Neuron (in vitro differentiated cells): Measurements from ENCODE around the gene KRT12.
A peak's percentile ranks its signal among the peaks of the same experiment; 100 is the strongest.
"Not testable (repeated sequence)": the region's sequence is repeated elsewhere in the genome, so short reads cannot be mapped to it uniquely, and the experiment has no call there.

Experiments
- H2AFZ ChIP-seq: one replicate; pipeline ENCODE4 v1.6.1; 2013; ENCODE audit warnings: low read depth, mild to moderate bottlenecking, inconsistent platforms, low read length, moderate library complexity
- H3K27me3 ChIP-seq: one replicate; pipeline ENCODE4 v1.6.1; 2013; ENCODE audit warnings: low read length; ENCODE audit not compliant: insufficient read depth
- H3K36me3 ChIP-seq: one replicate; pipeline ENCODE4 v1.6.1; 2013; ENCODE audit warnings: low read length; ENCODE audit not compliant: insufficient read depth
- H3K4me1 ChIP-seq: one replicate; pipeline ENCODE4 v1.6.1; 2013; ENCODE audit warnings: low read length; ENCODE audit not compliant: insufficient read depth
- H3K4me3 ChIP-seq: 2 replicates; pipeline ENCODE4 v1.5.1; 2013; ENCODE audit warnings: mild to moderate bottlenecking, low read length, moderate library complexity
- H3K9me3 ChIP-seq: one replicate; pipeline ENCODE4 v1.6.1; 2013; ENCODE audit warnings: low read length

The KRT12 gene

DNA sequence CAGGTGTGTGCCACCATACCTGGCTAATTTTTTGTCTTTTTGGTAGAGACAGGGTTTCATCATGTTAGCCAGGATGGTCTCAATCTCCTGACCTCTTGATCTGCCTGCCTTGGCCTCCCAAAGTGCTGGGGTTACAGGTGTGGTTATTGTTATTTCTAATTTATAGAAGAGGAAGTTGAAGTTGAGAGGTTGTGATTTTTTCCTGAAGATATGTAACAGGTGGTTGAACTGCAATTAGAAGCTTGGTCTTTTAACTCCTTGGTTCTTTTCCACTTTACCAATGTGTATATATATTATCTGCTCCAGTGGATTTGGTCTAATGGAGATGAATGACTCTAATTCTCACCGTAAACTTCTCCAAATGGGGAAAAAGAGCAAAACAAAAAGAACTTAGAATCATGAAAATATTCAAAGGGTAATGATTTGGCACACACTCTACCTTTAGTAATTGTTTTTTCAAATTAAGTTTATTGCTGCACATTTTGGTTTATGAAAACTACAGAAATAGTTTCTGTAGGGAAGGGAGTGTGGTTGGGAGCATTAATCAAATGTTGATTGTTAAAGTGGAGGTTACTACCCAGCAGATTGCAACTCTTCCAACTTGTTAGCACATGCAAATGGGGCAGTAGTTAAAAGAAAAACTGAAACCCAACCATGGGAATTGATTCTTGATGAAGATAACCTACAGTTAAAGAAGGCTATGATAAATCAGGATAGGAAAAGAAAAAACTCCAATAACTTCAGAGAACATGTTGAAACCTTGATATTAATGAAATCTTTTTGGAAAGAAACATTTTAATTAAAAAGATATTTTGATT is 42.8 kb downstream of the KRT12 start:
- Histone ChIP-seq H3K4me1 (peaks cover 4% of the 10 kb centered on the region), H3K36me3 (peaks cover 3% of the 10 kb centered on the region), H3K4me3 (no peak overlapping the region), H3K27me3 (no peaks in the 10 kb centered on the region), H2AFZ (no peak overlapping the region), H3K9me3 (no peaks in the 10 kb centered on the region)

DNA sequence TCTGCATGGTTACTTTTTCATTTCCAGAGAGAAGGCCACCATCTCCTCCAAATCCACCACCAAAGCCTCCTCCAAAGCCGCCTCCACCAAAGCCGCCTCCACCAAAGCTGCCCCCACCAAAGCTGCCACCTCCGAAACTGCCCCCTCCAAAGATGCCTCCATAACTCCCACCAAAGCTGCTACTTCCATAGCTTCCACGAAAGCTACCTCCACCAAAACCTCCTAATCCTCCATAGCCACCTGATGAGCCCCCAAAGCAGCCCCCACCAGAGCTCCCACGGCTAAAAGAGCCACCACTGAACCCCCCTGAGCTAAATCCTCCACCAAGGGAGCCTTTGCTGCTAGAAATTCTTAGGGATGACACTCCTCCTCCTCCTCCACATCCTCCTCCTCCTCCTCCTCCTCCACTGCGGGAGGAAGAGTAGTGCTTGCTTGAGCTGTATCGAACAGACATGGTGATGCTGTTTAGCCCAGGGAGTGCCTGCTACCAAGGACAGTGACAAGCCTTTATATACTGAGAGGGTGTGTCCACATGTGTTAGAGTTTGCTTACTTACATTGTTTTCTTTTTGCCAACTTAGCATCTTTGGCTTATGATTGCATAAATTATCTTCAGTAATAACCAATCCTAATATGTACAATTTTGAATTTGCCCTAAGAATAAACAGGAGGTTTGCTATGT is 44.8 kb downstream of the KRT12 start, which contains the start of gene KRT10:
KRT10 (minus strand) TSS at position 483 of the 681 bp plus-strand sequence; CDS start at position 454, 29 bp downstream.
- H3K4me1 ChIP-seq, result peaks cover 9% of the 10 kb centered on the region
- no peaks in the 10 kb centered on the region for H3K27me3 ChIP-seq
- peaks cover 8% of the 10 kb centered on the region for H3K36me3 ChIP-seq
- no peak within 1 kb of the TSS for H2AFZ ChIP-seq
- no peaks in the 10 kb centered on the region for H3K9me3 ChIP-seq
- no peak within 1 kb of the TSS for H3K4me3 ChIP-seq

DNA sequence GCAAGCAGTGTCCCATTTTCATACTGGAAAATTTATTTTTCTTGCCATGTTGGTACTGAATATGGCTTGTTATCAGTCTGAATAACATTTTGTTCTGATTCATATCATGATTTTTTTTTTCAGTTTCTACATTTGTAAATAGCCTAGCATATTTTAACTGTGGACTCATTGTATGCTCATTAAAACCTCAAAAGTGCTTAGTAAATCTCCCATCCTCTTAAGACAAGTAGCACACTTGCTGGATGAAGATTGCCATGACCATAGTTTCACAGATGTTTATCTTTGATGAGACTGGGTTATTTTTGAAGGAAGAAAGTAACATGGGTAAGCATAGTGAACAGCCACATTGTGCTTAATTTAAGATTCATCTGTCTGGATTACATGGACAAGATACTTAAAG is 45.5 kb downstream of the KRT12 start:
- Histone ChIP-seq H3K4me3 (no peak overlapping the region), H3K9me3 (no peaks in the 10 kb centered on the region), H3K4me1 (peaks cover 9% of the 10 kb centered on the region), H3K27me3 (no peaks in the 10 kb centered on the region), H3K36me3 (peaks cover 15% of the 10 kb centered on the region), H2AFZ (no peak overlapping the region)

DNA sequence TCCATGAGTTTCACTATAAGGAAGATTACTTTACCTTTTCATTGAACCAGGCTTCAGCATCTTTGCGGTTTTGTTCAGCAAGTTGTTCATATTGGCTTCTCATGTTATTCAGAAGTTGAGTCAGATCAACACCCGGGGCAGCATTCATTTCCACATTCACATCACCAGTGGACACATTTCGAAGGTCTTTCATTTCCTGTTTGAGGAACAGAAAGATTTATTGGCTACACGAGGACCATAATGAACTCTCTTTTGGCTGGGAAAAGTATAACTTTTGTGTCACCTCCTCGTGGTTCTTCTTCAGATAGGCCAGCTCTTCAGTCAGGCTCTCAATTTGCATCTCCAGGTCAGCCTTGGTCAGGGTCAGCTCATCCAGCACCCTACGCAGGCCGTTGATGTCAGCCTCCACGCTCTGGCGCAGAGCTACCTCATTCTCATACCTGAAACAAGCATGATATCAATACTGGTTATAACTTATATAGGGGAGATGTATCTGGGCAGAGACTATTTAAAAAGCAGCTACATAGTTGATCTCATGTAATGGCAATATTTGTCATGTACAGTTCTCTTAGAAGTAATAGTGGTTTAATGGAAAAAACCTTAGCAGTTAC is 46.7 kb downstream of the KRT12 start:
- peaks cover 16% of the 10 kb centered on the region for H3K36me3 ChIP-seq

DNA sequence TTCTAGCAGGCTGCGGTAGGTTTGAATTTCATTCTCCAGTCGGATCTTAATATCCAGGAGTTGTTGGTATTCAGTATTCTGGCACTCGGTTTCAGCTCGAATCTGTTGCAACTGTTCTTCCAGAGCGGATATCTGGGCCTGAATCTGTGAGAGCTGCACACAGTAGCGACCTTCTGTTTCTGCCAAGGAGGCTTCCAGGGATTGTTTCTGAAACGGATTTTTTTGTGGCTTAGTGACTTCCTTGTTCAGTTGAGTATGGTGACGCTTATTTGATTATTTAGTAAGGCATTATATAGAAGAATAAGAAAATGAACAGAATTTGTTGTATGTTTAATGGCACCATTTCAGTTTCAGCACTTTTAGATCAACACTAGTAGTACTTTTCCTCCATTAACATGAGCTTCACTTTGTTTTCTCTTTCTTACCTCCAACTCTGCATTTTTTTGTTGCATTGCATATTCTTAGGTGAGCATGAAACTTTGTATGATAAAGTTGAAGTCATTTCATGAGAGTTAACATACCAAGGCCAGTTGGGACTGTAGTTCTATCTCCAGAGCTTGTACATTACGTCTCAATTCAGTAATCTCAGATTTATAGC is 47.4 kb downstream of the KRT12 start:
- Histone ChIP-seq H3K4me3 (peak overlapping the region; percentile 99), H3K36me3 (peaks cover 16% of the 10 kb centered on the region), H2AFZ (peak overlapping the region; percentile 98), H3K27me3 (no peaks in the 10 kb centered on the region), H3K4me1 (peaks cover 9% of the 10 kb centered on the region), H3K9me3 (no peaks in the 10 kb centered on the region)

More for the DNA sequence above, 46.7 kb downstream of the KRT12 start:
- no peaks in the 10 kb centered on the region for H3K9me3 ChIP-seq
- no peak overlapping the region for H2AFZ ChIP-seq
- no peaks in the 10 kb centered on the region for H3K27me3 ChIP-seq
- H3K4me1 ChIP-seq, result peaks cover 9% of the 10 kb centered on the region
- H3K4me3 ChIP-seq, result peak overlapping the region; percentile 99

DNA sequence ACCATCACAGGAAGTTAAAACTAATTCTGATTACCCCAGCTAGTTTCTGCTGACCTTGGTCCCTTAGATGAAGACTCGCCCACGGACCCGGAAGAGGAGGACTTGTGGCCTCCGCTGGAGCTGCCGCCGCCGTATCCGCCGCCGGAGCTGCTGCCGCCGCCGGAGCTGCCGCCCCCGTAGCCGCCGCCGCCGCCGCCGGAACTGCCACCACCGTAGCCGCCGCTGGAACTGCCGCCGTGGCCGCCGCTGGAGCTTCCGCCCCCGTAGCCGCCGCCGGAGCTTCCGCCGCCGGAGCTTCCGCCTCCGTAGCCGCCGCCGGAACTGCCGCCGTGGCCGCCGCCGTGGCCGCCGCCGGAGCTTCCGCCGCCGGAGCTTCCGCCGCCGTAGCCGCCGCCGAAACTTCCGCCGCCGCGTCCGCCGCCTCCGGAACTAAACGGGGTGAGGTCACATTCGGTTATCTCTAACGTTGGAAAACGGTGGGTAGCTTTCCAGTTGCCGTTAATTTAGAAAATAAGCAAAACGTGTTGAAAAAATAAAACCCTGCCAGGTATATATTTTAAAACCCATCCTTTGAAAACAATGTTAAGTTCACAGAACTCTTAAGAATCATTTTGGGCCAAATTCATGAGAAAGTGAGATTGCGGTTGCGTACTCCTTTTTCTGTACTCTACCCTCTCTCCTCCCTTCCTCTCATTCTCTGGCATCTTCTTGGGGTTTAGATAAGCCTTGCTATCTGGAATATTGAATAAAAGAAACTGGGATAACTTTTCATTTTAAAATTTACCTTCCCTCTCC is 48.1 kb downstream of the KRT12 start:
- Histone ChIP-seq H3K27me3 (no peaks in the 10 kb centered on the region), H3K4me1 (peaks cover 9% of the 10 kb centered on the region), H3K36me3 (peaks cover 16% of the 10 kb centered on the region), H3K4me3 (peak overlapping the region; percentile 99), H3K9me3 (no peaks in the 10 kb centered on the region), H2AFZ (peak overlapping the region; percentile 98)

DNA sequence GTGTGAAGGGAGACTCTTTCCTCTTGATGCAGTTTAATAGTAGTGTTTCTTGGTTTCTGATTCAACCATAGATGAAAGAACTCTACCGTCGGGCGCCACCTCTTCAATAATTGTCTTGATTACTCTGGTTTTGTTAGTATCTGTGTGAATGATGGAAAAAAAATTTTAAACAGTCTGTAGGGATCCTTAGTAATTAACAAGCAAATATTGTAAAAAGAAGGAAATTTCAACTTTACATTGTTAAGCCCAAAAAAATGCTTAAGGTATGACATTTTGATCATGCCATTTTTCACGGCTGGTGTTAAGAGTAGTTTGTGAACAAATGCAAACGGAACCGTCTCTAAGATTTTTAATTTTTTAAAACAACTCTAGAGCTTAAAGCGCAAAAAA is 48.7 kb downstream of the KRT12 start:
- Histone ChIP-seq H3K27me3 (no peaks in the 10 kb centered on the region), H2AFZ (peak overlapping the region; percentile 98), H3K4me3 (peak overlapping the region; percentile 99), H3K9me3 (no peaks in the 10 kb centered on the region), H3K36me3 (peaks cover 16% of the 10 kb centered on the region), H3K4me1 (peaks cover 9% of the 10 kb centered on the region)

DNA sequence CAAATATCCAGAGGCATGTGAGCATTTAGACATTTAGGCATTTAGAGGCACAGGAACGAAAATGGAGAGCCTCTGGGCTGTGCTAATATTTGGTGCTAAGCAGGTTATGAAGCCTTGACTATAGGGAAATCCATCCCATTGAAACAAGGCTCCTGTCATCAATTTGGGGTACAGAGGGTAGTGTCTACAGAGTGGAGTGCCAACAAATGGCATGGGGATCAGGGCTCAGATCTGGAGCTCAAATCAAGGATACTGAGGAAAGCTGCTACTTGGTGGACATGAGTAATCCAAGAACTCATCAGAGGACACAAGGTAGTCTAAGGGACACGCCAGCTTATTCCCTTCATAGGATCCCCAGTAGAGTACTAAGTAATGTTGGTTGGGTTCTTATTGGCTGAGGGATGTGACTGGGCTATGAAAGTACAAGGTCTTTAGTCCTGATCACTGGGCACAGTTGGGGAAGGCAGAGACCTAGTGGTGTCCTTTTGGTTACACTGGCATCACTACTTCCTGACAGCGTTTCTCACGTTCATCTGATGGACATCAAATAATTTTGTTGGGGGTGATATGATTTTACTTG is 49.8 kb downstream of the KRT12 start:
- H3K4me3 ChIP-seq, result no peak overlapping the region
- no peak overlapping the region for H2AFZ ChIP-seq

DNA sequence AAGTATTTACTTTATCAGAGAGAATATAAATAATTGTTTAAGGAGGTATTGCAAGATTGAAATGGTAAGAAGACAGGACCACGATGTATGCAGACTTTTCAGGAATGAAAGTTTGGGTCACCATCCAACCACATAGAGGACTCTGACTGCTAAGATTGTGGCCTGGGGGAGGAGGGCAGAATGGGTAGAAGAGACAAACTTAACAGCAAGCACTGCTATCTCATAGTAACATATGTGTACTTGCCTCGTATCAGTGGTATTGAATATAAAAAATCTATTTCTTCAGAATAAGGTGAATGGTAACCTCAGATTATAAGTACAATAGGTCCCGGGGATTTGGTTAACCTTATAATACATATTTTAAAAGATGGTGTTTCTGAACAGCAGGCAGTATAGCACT is 50.5 kb downstream of the KRT12 start:
- Histone ChIP-seq H3K27me3 (no peaks in the 10 kb centered on the region), H3K36me3 (peaks cover 13% of the 10 kb centered on the region), H3K4me3 (no peak overlapping the region), H3K9me3 (no peaks in the 10 kb centered on the region), H3K4me1 (peaks cover 9% of the 10 kb centered on the region), H2AFZ (no peak overlapping the region)

More for the DNA sequence above, 49.8 kb downstream of the KRT12 start:
- peaks cover 13% of the 10 kb centered on the region for H3K36me3 ChIP-seq
- no peaks in the 10 kb centered on the region for H3K27me3 ChIP-seq
- no peaks in the 10 kb centered on the region for H3K9me3 ChIP-seq
- peaks cover 9% of the 10 kb centered on the region for H3K4me1 ChIP-seq

DNA sequence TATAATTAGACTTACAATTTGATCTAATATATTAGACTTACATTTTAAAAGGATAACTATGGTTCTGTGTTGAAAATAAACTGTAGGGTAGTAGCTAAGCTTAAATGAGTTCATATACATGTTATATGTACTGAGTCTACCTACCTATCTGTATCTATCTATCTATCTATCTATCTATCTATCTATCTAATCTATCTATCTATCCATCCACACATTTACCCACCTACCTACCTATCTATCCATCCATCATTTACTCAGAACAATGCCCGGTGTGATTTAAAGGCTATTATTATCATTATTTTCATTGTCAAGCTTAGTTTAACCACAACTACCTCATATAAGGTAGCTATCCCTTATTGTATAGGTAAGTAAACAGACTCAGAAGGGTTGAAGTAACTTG is 51.6 kb downstream of the KRT12 start:
- Histone ChIP-seq H3K27me3 (no peaks in the 10 kb centered on the region), H2AFZ (no peak overlapping the region), H3K4me3 (no peak overlapping the region), H3K4me1 (peaks cover 9% of the 10 kb centered on the region), H3K9me3 (no peaks in the 10 kb centered on the region), H3K36me3 (peaks cover 13% of the 10 kb centered on the region)

DNA sequence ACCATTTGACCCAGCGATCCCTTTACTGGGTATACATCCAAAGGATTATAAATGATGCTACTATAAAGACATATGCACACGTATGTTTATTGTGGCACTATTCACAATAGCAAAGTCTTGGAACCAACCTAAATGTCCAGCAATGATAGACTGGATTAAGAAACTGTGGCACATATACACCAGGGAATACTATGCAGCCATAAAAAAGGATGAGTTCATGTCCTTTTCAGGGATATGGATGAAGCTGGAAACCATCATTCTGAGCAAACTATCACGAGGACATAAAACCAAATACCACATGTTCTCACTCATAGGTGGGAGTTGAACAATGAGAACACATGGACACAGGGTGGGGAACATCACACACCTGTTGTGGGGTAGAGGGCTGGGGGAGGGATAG is 52.4 kb downstream of the KRT12 start:
- not testable (repeated sequence) for H2AFZ ChIP-seq, H3K4me1 ChIP-seq, H3K27me3 ChIP-seq, H3K9me3 ChIP-seq, H3K4me3 ChIP-seq
- peaks cover 13% of the 10 kb centered on the region for H3K36me3 ChIP-seq

DNA sequence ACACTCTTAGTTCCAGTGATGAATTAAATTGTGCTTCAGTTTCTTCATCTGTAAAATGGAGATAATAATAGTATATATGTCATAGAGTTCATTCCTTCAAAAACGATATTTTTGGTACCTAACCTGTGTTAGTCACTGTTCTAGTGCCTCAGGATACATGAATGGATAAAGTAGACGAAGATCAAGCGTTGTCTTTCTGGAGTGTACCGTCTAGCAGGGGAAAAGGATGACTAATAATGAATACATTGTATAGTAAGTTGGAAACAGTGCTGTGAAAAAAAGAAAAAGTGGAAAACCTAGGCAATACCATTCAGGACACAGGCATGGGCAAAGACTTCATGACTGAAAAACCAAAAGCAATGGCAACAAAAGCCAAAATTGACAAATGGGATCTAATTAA is 53.2 kb downstream of the KRT12 start:
- peaks cover 5% of the 10 kb centered on the region for H3K4me1 ChIP-seq
- no peak overlapping the region for H2AFZ ChIP-seq
- H3K9me3 ChIP-seq, result no peaks in the 10 kb centered on the region
- H3K36me3 ChIP-seq, result peaks cover 13% of the 10 kb centered on the region
- H3K4me3 ChIP-seq, result no peak overlapping the region
- peaks cover 3% of the 10 kb centered on the region for H3K27me3 ChIP-seq
